ENCODE data around the gene MRE11.

The MRE11 gene

DNA sequence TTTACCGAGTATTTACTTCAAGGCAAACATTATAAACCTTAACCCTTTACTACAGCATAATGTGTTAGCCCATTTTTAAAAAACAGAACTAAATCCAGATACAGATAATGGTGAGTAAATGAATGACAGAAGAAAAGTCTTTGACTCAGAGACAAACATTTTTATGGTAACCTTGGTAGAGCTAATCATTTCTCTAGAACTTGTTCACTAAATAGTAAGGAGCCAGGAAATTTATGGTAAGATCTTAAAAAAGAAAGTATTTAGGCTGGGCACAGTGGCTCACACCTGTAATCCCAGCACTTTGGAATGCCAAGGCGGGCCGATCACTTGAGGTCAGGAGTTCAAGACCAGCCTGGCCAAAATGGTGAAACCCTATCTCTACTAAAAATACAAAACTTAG, 38.6 kb upstream of the MRE11 start:
- Histone ChIP-seq H3K4me3 (no peak overlapping the region), H3K27ac (no peak overlapping the region)
- TF ChIP-seq, protein P1, sequence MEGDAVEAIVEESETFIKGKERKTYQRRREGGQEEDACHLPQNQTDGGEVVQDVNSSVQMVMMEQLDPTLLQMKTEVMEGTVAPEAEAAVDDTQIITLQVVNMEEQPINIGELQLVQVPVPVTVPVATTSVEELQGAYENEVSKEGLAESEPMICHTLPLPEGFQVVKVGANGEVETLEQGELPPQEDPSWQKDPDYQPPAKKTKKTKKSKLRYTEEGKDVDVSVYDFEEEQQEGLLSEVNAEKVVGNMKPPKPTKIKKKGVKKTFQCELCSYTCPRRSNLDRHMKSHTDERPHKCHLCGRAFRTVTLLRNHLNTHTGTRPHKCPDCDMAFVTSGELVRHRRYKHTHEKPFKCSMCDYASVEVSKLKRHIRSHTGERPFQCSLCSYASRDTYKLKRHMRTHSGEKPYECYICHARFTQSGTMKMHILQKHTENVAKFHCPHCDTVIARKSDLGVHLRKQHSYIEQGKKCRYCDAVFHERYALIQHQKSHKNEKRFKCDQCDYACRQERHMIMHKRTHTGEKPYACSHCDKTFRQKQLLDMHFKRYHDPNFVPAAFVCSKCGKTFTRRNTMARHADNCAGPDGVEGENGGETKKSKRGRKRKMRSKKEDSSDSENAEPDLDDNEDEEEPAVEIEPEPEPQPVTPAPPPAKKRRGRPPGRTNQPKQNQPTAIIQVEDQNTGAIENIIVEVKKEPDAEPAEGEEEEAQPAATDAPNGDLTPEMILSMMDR (IDR thresholded peaks at IDR 0.05): no peak

DNA sequence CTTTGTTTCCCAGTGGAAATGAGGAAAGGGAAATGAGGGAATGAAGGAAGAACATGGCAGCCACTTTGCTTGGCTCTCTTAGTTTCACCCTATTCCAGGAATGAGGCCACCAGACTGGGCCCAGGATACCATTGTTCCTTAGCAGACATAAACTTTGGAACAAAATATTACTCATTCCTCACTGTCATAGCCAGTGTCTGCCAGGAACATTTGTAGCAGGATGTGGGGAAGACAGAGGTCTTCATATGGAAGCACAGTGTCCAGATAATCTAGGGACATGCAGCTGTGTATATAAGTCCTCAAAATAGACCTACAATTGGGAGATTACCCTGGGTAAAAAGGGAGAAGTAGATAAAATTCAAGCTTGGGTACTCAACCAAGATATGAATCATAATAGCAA, 34.9 kb upstream of the MRE11 start:
- no peak for DNase-seq (ENCODE audit: low spot score)
- H3K27ac ChIP-seq: no peak overlapping the region
- TF ChIP-seq, protein P1 (IDR thresholded peaks at IDR 0.05): no peak
- H3K4me3 ChIP-seq: no peak overlapping the region

More for the DNA sequence above, 38.6 kb upstream of the MRE11 start:
- no peak for DNase-seq (ENCODE audit: low spot score)

DNA sequence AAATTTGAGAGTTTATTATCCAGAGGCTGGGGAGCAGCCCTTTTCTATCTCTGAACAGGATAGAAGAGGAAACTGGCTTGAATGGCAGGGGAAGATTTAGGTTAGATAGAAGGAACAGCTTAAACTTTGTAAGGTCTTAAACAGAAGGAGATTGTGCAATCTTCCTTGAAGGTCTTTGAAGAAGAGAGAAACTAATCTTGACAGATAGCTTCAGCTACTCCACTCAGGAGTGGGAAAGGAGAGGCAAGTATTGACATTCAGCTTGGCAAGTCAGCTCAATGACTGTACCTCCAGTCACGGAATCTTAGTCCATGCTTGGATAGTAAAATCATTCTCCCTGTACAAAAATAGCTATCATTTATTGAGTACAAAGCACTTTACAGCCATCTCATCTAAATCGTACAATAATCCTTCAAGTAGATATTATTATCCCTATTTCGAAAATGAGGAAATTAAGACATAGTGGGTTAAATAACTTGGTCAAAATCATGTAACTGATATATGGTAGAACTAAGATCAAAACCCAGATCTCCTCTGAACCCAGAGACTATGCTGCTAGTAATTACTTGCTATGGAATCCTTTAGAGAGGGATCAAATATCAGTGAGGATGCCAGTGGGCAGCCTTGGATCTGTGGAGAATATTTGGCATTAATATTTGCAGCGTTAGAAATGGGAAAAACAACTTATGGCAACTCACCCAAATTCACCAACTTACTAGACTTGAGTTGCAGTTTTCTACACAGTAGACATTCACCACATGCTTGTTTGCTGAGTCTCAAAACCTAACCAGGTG, 33.2 kb upstream of the MRE11 start:
- no peak for DNase-seq (ENCODE audit: low spot score)
- Histone ChIP-seq H3K4me3 (no peak overlapping the region), H3K27ac (no peak overlapping the region)
- TF ChIP-seq, protein P1 (IDR thresholded peaks at IDR 0.05): no peak

DNA sequence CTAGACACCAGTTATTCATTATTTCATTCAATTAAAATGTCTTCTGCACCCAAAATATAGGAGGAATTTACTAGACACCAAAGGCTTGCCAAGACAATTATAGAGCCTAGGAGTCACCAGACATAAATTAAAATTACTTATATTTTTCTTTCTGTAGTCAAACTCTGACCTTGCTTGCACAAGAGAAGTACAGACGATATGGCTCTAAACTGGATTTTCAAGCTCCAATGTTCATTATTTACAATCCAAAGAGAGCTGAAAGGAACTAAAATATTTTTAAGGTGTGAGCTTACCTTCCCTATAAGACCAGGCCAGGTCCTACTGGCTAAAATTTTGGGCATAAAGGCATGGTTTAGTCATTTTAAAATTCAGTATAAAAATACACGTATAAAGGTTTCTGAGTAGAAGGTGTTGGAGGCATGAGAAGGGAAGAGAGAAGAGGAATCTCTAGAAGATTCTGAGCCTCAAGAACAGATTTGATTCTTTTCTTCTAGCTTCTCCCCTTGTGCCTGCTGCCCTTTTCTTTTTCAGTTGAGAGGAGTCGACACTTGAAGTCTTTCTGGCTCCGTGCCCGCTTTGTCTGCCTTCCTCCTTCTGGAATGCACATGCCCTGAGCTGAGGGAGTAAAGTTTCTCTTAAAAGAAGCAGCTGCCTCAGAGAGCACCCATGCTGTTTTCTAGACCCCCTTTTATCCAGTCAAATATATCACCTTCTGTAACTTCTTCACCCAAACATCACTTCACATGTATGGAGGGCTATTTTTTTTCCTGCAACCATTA, 32.1 kb upstream of the MRE11 start:
- Histone ChIP-seq H3K4me3 (no peak overlapping the region), H3K27ac (no peak overlapping the region)
- TF ChIP-seq, protein P1 (IDR thresholded peaks at IDR 0.05): no peak
- no peak for DNase-seq (ENCODE audit: low spot score)

DNA sequence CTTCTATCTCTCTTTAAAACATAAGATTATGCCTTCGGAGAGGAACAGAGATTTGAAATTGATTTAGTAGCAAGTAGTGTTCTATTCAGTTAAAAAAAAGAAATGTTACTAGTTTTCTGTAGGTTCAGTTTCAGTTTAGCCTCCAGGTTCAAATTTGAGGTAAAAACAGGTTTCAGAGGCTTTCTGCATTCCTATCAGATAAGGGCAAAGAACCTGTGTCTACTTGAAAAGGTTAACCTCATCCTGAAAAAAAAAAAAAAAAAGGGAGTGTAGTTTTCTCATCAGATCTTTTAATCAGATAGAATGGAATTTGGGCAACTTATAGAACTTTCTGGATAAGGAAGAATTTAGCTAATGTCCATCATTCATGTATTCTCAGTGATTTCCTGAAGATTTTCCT, 30.7 kb upstream of the MRE11 start:
- H3K27ac ChIP-seq: no peak overlapping the region
- no peak for DNase-seq (ENCODE audit: low spot score)

DNA sequence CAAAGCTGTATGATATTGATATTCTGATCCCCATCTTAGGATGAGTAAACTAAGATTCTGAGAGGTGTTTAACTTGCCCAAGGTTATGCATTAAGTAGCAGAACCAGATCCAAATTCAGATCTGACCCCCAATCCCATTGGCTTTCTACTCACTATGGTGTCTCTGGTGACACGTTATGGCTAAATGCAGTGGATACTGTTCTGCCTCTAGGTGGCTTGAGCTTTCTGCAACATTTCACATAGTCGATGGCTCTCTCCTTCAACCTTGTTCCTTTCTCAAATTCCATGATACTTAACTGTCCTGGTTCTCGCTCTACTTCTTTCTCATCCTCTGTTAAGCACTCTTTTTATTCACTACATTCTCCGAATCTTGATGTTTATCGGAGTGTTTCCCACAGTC, 28.0 kb upstream of the MRE11 start:
- TF ChIP-seq, protein P1 (IDR thresholded peaks at IDR 0.05): no peak

More for the DNA sequence above, 30.7 kb upstream of the MRE11 start:
- TF ChIP-seq, protein P1 (IDR thresholded peaks at IDR 0.05): no peak
- H3K4me3 ChIP-seq: no peak overlapping the region

More for the DNA sequence above, 28.0 kb upstream of the MRE11 start:
- no peak overlapping the region for H3K4me3 ChIP-seq
- DNase-seq (ENCODE audit: low spot score): no peak
- no peak overlapping the region for H3K27ac ChIP-seq

Measured in coronary artery (tissue), 2 donors.